ACC112 (cell line): ENCODE measurements around the gene ADAMTS17.

ENCODE experiments used
- H2AFZ ChIP-seq: fragments of 200-600 bp; sonication (generic); one replicate; pipeline ENCODE4 v1.6.0; 2017; ENCODE audit warnings: antibody characterized with exemption, low read length; ENCODE audit not compliant: unreplicated experiment
- H3K27ac ChIP-seq: fragments of 200-600 bp; sonication (generic); 2 replicates; pipeline ENCODE4 v1.5.1; 2014; ENCODE audit warnings: low read depth, mild to moderate bottlenecking, antibody characterized with exemption, low read length, moderate library complexity
- H3K27me3 ChIP-seq: fragments of 200-600 bp; sonication (generic); 2 replicates; pipeline ENCODE4 v1.6.1; 2014; ENCODE audit warnings: mild to moderate bottlenecking, antibody characterized with exemption, low read length, moderate library complexity, mixed read lengths; ENCODE audit not compliant: insufficient read depth
- H3K36me3 ChIP-seq: fragments of 200-600 bp; sonication (generic); 2 replicates; pipeline ENCODE4 v1.6.1; 2016; ENCODE audit warnings: mild to moderate bottlenecking, antibody characterized with exemption, low read length, moderate library complexity, mixed read lengths; ENCODE audit not compliant: insufficient read depth
- H3K4me1 ChIP-seq: fragments of 200-600 bp; sonication (generic); one replicate; pipeline ENCODE4 v1.6.1; 2016; ENCODE audit warnings: low read length, mixed read lengths; ENCODE audit not compliant: insufficient read depth, unreplicated experiment, control insufficient read depth
- H3K4me3 ChIP-seq: fragments of 200-600 bp; sonication (generic); 2 replicates; pipeline ENCODE4 v1.5.1; 2014; ENCODE audit warnings: mild to moderate bottlenecking, low read depth, low read length
- H3K79me2 ChIP-seq: fragments of 200-600 bp; sonication (generic); one replicate; pipeline ENCODE4 v1.6.0; 2016; ENCODE audit warnings: low read length; ENCODE audit not compliant: control insufficient read depth, unreplicated experiment, insufficient read depth

Gene ADAMTS17

DNA sequence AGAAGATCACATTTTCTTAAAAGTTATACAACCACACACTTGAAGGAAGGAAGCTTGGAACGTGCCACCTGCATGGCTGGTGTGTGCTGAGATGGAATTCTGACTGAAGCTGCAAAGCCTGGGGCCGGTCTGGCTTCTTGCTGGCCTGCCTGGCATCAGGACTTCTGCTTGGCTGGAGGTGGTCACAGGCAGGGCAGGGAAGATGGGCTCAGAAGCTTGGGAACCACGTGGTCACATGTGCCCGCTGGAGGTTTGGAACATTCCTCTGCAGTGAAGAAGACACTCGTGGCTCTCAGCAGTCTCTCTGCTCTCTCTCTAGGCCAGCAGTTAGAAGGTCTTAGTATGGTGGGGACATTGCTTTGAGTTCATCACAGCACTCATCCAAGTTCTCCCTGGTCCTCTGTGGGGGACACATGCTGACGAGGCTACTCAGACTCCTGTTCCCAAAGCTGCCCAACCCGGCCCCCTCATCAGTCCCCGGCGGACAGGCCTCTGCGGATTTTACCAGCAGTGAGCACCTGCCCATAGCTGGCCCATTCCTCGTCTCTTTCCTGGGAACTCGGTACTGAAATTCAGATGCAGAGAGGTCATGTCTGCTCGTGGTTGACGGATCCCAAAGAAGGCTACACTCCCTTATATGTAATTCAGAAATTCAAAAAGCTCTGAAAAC, 229.0 kb downstream of the ADAMTS17 start:
- Histone ChIP-seq H3K4me1 (no peaks in the 10 kb centered on the region), H3K27ac (no peak overlapping the region), H3K27me3 (no peaks in the 10 kb centered on the region), H3K4me3 (no peak overlapping the region), H3K79me2 (no peaks in the 10 kb centered on the region), H3K36me3 (no peaks in the 10 kb centered on the region), H2AFZ (no peak overlapping the region)

DNA sequence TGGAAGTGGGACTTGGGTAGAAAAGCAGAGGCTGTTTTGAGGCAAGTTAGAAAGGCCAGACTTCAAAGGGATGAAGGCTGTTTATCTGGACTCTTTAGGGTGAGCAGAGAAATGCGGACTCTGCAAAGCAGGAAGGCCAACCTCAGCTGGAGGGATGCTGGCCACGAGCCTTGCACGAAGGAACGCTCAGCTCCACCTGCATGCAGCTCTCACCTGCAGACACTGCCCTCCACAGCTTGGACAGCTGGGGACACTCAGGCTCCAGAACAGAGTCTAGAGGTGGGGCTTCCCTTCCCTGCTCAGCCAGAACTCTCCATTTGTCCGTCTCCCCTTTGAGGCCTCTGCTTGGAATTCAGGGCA, 229.7 kb downstream of the ADAMTS17 start:
- no peaks in the 10 kb centered on the region for H3K27me3 ChIP-seq
- H3K27ac ChIP-seq = no peak overlapping the region
- no peak overlapping the region for H2AFZ ChIP-seq
- H3K4me3 ChIP-seq = no peak overlapping the region
- no peaks in the 10 kb centered on the region for H3K79me2 ChIP-seq
- no peaks in the 10 kb centered on the region for H3K4me1 ChIP-seq
- no peaks in the 10 kb centered on the region for H3K36me3 ChIP-seq

DNA sequence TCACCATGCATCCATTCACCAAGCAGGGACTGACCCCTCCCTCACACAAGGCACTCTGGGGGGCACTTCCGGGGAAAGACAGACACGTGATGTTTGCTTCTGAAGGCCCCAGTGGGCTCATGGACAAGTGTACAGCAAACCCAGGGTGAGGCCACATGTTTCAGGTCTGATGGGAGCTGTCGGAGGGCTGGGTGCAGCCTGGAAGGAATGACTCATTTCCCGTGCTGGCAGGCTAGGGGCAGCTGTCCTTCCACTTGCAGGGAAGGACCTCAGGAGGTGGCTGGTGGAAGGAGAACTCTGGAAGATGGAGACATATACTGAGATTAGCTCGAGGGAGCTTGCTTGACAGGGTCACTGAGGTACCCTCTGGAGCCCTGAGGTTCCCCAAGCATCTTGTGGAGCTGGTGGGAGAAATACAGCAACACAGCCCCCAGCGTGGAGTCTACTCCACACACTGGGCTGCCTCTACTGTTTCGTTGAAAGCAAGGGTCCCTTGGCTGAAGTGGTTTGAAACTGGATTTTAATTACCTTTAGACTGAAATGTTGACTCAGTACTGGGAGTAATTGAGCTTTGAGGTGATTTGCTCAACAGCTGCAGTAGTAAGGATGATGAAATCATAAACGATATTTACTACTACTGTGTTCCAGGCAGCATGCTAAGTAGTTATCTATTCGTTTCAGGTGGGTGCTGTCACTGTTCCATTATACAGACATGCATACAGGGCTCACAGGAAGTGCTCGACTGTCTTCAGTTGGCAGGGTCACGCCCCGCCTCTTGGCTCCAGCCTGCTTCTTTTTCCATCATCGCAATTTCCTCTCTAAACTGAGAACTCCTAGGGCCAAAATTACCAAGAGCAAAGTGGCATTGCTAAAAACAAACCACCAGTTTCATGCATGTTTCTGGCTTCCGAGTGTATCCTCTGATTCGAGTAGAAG, 230.4 kb downstream of the ADAMTS17 start:
- Histone ChIP-seq H3K4me1 (no peaks in the 10 kb centered on the region), H3K4me3 (no peak overlapping the region), H3K36me3 (no peaks in the 10 kb centered on the region), H2AFZ (no peak overlapping the region), H3K27ac (no peak overlapping the region), H3K27me3 (no peaks in the 10 kb centered on the region), H3K79me2 (no peaks in the 10 kb centered on the region)

DNA sequence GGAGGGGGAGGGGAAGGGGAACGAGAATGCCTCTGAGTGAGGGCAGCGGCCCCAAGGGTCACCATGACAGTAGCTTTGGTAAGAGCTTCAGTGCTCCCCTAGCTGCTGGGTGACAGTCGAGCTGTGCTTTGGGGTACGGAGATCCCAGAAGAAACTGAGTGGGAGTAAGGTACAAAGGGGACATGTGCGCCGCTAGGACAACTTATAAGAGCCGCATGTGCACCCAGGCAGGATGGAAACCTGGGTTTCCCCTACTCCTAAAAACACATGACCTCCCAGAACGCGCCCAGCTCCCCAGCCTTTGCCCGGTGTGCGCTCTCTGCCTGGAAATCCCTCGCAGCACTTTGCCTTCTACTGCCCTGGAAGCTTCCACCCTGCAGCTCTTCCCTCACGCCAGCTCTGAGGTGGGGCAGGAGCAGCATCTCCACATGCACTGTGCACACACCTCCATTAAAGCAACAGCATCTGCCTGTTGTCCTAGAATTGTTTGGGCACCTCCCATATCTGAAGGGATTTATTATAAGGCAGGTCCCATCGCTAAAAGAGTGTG, 232.2 kb downstream of the ADAMTS17 start:
- H3K4me1 ChIP-seq = no peaks in the 10 kb centered on the region
- no peaks in the 10 kb centered on the region for H3K36me3 ChIP-seq
- no peak overlapping the region for H2AFZ ChIP-seq
- H3K4me3 ChIP-seq = no peak overlapping the region
- H3K27me3 ChIP-seq = no peaks in the 10 kb centered on the region
- H3K79me2 ChIP-seq = no peaks in the 10 kb centered on the region
- H3K27ac ChIP-seq = no peak overlapping the region

DNA sequence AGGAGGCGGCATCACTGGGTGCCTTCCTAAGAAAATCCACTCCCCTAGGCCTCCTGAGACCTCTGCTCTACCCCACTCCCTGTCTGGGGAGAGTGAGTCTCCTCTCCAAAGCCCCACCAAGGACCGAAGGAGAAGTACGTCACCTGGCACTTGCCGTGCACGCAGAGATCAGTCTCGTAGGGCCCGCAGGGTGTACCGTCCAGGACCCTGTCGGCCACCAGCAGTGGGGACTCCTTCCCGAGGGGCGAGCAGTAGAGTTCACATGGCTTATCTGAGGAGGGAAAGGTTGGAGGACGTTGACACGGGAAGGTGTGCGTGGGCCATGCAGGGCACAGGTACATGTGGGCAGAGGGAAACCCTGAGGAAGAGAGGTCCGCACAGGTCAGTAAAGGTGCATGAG, 232.9 kb downstream of the ADAMTS17 start:
- Histone ChIP-seq H3K27me3 (no peaks in the 10 kb centered on the region), H3K4me1 (no peaks in the 10 kb centered on the region), H3K27ac (no peak overlapping the region)

DNA sequence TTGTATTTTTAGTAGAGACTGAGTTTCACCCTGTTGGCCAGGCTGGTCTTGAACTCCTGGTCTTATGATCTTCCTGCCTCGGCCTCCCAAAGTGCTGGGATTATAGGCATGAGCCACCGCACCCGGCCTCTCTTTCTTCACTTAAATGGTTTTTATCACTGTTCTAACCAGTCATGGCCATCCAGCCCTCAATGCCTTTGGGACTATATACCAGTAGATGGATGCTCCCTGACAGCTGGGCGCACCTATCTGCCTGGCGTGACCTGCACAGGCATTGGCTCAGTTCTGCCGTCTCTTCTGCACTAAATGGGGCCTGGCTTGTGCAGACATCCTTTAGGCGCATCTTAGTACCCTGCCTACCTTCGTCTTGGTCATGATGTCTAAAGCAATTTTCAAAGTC, 233.4 kb downstream of the ADAMTS17 start:
- no peaks in the 10 kb centered on the region for H3K79me2 ChIP-seq
- H3K4me1 ChIP-seq = no peaks in the 10 kb centered on the region
- no peaks in the 10 kb centered on the region for H3K27me3 ChIP-seq
- H3K36me3 ChIP-seq = no peaks in the 10 kb centered on the region
- no peak overlapping the region for H2AFZ ChIP-seq
- no peak overlapping the region for H3K27ac ChIP-seq
- H3K4me3 ChIP-seq = no peak overlapping the region

More for the DNA sequence above, 232.9 kb downstream of the ADAMTS17 start:
- H3K4me3 ChIP-seq = no peak overlapping the region
- no peaks in the 10 kb centered on the region for H3K79me2 ChIP-seq
- H2AFZ ChIP-seq = no peak overlapping the region
- H3K36me3 ChIP-seq = no peaks in the 10 kb centered on the region

DNA sequence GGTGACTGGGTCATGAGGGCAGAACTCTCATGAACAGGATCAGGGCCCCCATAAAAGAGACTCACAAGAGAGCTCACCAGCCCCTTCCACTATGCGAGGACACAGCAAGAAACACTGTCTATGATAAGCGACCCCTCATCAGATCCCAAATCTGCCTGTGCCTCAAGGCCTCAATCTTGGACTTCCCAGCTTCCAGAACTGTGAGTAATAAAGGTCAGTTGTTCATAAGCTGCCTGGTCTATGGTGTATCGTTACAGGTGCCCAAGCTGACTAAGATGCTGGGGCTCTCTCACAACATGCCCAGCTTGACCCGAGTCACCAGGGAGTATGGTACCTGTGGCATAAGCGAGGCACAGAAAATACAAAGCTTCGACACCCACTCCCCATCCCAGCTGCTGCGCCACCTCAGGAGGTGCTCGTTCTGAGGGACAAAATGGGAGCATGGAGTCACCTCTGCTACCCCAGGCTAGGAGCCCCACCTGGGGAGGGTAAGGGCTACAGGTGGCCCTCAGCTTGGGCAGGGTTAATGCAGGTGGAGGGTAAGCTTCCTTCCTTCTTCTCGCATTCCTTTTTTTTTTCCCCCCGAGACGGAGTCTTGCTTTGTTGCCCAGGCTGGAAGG, 234.1 kb downstream of the ADAMTS17 start:
- no peak overlapping the region for H2AFZ ChIP-seq
- H3K79me2 ChIP-seq = no peaks in the 10 kb centered on the region
- no peaks in the 10 kb centered on the region for H3K4me1 ChIP-seq
- no peaks in the 10 kb centered on the region for H3K27me3 ChIP-seq
- H3K4me3 ChIP-seq = no peak overlapping the region
- no peak overlapping the region for H3K27ac ChIP-seq
- H3K36me3 ChIP-seq = no peaks in the 10 kb centered on the region

DNA sequence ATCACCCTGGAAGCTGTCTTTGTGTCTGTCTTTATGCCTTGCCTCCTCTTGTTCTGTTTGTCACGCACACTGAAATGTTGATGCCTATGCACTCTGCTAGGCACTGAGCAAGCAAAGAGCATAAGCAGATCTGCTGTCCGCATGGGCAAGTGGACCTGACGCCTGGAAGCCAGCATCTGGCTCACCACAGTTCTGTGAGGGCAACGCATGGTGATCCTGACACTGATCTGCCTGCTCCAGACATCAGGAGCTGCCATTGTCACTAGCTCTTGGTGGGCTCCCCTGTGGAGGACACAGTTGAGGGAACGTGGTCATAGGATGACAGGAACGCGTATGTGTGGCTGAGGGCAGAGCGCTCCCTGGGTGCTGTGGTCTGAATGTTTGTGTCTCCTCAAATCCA, 234.6 kb downstream of the ADAMTS17 start:
- Histone ChIP-seq H3K36me3 (no peaks in the 10 kb centered on the region), H3K27me3 (no peaks in the 10 kb centered on the region)

DNA sequence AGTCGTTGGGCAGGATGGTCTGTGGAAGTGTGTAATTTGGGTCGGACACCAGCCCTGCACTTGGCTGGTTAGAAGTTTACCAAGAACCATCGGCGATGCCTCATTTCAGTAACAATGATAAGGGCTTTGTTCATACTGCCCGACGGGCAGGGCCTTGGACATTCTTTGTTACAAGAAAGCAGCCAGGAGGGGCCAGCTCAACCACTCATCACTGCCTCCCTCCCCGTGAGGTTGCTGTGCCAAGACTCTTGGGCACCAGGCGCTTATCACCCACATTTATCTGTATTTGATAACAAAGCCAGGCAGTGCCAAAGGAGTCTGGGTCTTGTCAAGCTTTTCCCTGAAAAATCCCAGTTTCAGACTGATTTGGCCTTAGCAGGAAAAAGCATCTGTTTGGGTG, 235.0 kb downstream of the ADAMTS17 start:
- Histone ChIP-seq H3K4me3 (no peak overlapping the region), H3K36me3 (no peaks in the 10 kb centered on the region), H2AFZ (no peak overlapping the region), H3K27ac (no peak overlapping the region), H3K27me3 (no peaks in the 10 kb centered on the region), H3K4me1 (no peaks in the 10 kb centered on the region), H3K79me2 (no peaks in the 10 kb centered on the region)

More for the DNA sequence above, 234.6 kb downstream of the ADAMTS17 start:
- no peak overlapping the region for H2AFZ ChIP-seq
- H3K27ac ChIP-seq = no peak overlapping the region
- H3K79me2 ChIP-seq = no peaks in the 10 kb centered on the region
- no peaks in the 10 kb centered on the region for H3K4me1 ChIP-seq
- H3K4me3 ChIP-seq = no peak overlapping the region

DNA sequence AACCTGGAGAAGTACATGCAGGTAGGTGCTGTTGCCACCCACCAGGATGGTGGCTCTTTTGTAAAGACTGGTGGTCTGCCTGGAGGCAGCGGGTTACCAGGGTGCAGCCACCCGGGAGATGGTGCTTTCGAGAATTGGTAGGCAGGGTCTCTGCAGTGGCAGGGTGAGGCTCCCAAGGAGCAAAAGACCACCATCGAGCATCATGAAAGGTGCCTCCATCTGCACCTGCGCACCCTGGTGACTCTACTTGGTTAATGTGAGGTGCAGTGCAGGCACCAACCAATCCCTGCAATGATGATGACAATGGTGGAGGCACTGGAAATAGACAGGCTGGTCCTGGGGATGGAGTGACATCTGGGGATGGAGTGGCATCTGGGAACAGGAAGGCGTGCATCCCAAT, 236.7 kb downstream of the ADAMTS17 start:
- no peaks in the 10 kb centered on the region for H3K27me3 ChIP-seq

More for the DNA sequence above, 236.7 kb downstream of the ADAMTS17 start:
- H3K4me1 ChIP-seq = no peaks in the 10 kb centered on the region
- H3K36me3 ChIP-seq = no peaks in the 10 kb centered on the region
- no peak overlapping the region for H3K4me3 ChIP-seq
- H2AFZ ChIP-seq = no peak overlapping the region
- H3K27ac ChIP-seq = no peak overlapping the region
- no peaks in the 10 kb centered on the region for H3K79me2 ChIP-seq
